PFSK-1 (cell line): Measurements from ENCODE around the gene SHANK2.

Experiments
- POLR2AphosphoS5 ChIP-seq: IDR thresholded peaks from 2 replicates; pipeline ENCODE4 v1.6.1; 2012; ENCODE audit warnings: low read depth, mild to moderate bottlenecking, control low read depth, low read length, moderate library complexity
- TF ChIP-seq, protein P1 (sequence below), 2 experiments: IDR thresholded peaks; 2 replicates each; pipeline versions ENCODE4 v1.6.1 to v1.8.0; 2011 to 2012; ENCODE audit warnings: low read depth in 2 of 2, low read length in 2 of 2, control low read depth in 1 of 2, inconsistent platforms in 1 of 2, mild to moderate bottlenecking in 1 of 2, moderate library complexity in 1 of 2; ENCODE audit not compliant: insufficient read depth in 1 of 2

GRCh38 chr11:71202598-71202944 is 49.8 kb downstream of the SHANK2 start:
- no peak for TF ChIP-seq POLR2AphosphoS5
- TF ChIP-seq, protein P1, sequence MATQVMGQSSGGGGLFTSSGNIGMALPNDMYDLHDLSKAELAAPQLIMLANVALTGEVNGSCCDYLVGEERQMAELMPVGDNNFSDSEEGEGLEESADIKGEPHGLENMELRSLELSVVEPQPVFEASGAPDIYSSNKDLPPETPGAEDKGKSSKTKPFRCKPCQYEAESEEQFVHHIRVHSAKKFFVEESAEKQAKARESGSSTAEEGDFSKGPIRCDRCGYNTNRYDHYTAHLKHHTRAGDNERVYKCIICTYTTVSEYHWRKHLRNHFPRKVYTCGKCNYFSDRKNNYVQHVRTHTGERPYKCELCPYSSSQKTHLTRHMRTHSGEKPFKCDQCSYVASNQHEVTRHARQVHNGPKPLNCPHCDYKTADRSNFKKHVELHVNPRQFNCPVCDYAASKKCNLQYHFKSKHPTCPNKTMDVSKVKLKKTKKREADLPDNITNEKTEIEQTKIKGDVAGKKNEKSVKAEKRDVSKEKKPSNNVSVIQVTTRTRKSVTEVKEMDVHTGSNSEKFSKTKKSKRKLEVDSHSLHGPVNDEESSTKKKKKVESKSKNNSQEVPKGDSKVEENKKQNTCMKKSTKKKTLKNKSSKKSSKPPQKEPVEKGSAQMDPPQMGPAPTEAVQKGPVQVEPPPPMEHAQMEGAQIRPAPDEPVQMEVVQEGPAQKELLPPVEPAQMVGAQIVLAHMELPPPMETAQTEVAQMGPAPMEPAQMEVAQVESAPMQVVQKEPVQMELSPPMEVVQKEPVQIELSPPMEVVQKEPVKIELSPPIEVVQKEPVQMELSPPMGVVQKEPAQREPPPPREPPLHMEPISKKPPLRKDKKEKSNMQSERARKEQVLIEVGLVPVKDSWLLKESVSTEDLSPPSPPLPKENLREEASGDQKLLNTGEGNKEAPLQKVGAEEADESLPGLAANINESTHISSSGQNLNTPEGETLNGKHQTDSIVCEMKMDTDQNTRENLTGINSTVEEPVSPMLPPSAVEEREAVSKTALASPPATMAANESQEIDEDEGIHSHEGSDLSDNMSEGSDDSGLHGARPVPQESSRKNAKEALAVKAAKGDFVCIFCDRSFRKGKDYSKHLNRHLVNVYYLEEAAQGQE (IDR thresholded peaks at IDR 0.05; ENCODE audit: insufficient read depth in 1 of 2, low read depth in 2 of 2, low read length in 2 of 2), result no peak
